ENCODE data around the gene LSM11.

GRCh38 chr5:157743163-157744050 is at the start of gene LSM11:
- TF ChIP-seq POLR2A (IDR thresholded peaks at IDR 0.05; ENCODE audit: low read depth, low read length) (0 out of 2 replicates have a peak, but pooled peaks have one; percentile 48), CTCF (conservative IDR thresholded peaks at IDR 0.05; ENCODE audit: low read depth, low read length) (peak; percentile 100; the same call in 1 of the 2 replicates), FOS (IDR thresholded peaks at IDR 0.05; ENCODE audit: low read depth, low read length) (0 out of 2 replicates have a peak, but pooled peaks have one; percentile 7), CEBPB (IDR thresholded peaks at IDR 0.05; ENCODE audit: low read depth, low read length) (0 out of 2 replicates have a peak, but pooled peaks have one; percentile 3), RFX5 (IDR thresholded peaks at IDR 0.05; ENCODE audit: low read depth, low read length) (no peak), MAZ (IDR thresholded peaks at IDR 0.05; ENCODE audit: borderline replicate concordance, low read depth, low read length) (peak; percentile 86; the same call in 1 of the 2 replicates)
